Astrocyte of the spinal cord (primary cell): ENCODE measurements around the gene LIF.
A peak's percentile ranks its signal among the peaks of the same experiment; 100 is the strongest.

Experiments
- DNase-seq: peaks from one replicate; pipeline ENCODE4 v3.0.0; 2011; ENCODE audit warnings: low read depth, low spot score
- H3K4me3 ChIP-seq: 2 replicates; pipeline ENCODE4 v1.5.1; 2011; ENCODE audit warnings: low read depth, mild to moderate bottlenecking, low read length, moderate library complexity
- in situ Hi-C: cut with HindIII; loops from 2 replicates; pipeline ENCODE4 v1.10.0; 2017; ENCODE audit warnings: low sequenced_read_pairs
- TF ChIP-seq, protein P1 (sequence below): IDR thresholded peaks from 2 replicates; pipeline ENCODE4 v1.5.1; 2012; ENCODE audit warnings: low read depth, mild to moderate bottlenecking, low read length, inconsistent platforms

LIF gene

DNA sequence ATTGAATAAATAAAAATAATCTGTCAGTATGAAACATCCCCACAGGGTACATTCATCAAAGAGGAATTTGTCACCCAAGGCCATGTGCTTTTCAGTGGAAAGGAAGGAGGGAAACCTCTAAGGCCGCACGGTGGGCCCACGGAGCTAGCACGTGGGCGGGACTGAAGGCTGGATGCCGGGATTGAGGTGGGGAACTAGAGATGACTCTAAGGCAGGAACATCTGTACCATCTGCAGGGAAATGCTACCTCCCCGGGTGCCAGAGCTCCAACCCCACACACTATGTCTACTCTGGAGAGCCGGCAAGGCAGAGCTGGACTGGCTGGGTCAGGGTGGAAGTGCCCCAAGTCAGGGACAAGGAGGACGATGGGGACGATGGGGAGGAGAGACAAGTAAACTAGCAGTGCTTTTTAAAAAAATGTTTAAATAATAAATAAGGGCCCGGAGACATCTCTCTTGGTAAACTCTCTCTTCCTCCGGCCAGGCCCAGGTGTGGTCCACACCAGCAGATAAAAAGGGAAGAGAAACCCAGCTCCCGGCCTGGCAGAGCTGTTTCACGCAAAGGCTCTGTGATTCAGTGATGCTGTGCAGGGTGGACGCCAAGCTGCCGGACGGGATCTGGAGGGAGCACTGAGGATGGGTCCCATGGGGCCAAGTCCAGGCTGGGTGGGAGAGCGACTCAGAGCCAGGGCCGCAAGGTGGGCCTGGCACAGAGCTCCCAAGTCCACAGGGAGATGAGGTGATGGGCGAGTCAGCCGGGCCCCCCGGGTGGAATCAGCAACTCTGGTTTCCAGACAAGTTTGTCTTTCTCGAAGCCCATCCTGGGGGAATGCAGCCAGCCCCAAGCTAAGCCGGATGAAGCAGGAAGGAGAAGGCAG lies 5.8 kb downstream of the LIF start:
- H3K4me3 ChIP-seq, result no peak overlapping the region
- TF ChIP-seq, protein P1, sequence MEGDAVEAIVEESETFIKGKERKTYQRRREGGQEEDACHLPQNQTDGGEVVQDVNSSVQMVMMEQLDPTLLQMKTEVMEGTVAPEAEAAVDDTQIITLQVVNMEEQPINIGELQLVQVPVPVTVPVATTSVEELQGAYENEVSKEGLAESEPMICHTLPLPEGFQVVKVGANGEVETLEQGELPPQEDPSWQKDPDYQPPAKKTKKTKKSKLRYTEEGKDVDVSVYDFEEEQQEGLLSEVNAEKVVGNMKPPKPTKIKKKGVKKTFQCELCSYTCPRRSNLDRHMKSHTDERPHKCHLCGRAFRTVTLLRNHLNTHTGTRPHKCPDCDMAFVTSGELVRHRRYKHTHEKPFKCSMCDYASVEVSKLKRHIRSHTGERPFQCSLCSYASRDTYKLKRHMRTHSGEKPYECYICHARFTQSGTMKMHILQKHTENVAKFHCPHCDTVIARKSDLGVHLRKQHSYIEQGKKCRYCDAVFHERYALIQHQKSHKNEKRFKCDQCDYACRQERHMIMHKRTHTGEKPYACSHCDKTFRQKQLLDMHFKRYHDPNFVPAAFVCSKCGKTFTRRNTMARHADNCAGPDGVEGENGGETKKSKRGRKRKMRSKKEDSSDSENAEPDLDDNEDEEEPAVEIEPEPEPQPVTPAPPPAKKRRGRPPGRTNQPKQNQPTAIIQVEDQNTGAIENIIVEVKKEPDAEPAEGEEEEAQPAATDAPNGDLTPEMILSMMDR, result no peak
- in situ Hi-C loops, result no loop called here
- DNase-seq, result no peak

DNA sequence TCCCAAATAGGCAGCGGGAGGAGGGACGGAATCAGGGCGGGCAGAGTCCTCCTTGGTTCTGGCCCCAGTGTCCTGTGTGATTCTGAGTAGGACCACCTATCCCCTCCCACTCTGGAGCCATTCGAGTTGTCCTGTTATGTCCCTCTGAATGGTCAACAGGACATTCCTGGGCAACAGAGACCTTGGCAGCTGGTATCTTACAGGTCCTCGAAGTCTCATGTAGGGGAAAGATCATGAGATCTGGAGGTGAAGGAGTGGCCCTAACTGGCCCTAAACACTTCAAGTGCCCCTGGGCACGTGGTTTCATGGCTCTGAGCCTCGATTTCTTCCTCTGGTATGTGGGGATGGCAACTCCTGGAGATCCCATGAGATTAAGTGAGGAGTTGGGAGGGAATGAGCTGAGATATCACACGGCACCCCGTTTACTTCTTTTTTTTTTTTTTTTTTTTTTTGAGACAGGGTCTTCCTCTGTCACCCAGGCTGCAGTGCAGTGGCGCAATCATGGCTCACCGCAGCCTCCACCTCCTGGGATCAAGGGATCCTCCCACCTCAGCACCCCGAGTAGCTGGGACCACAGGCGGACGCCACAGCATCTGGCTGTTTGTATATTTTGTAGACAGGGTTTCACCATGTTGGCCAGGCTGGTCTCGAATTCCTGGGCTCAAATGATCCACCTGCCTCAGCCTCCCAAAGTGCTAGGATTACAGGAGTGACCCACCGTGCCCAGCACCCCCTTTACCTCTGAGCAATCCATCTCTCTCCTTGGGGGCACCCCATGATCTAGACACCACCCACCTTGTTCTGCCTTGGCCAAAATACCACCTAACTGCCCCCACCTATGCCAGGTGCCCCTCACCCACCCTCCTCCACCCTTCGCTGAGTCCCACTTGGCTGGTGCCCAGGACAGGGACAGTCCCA lies 6.8 kb downstream of the LIF start:
- no peak for DNase-seq
- TF ChIP-seq, protein P1, result no peak
- in situ Hi-C loops, result no loop called here
- no peak overlapping the region for H3K4me3 ChIP-seq

DNA sequence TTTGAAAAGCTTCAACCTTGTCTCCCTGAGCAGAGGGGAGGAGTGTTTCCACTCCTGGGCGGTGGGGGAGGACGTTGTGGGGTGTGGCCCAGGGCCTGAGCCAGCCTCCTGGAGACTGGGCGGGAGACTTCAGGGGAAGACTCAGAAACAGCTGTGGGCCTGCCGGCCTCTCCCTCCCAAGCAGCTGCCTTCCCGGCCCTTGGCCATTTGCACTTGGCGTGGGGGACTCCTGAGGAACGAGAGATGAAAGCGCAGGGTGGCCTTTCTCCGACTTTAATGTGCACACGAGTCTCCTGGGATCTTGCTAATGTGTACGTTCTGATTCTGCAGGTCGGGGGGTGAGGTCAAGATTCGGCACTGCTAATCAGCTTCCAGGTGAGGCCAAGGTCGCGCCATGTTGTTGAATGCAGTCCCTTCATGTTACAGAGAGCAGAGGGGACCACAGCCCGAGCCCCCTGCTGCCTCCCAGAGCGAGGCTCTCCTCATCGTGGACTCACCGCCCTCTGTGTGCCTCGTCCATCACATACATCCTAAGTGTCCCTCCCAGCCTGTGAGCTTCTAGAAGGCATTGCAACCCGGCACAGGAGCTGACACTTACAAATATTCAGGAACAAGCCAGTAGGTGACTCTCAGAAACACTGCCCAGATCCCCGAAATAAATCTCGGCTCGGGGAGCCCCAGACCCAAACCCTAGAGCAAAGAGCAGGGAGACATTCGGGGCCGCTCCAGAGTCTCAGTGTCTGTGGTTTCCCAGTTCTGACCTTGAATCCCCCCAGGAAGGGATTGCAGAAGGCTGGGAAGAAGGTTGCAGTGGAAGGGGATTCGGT lies 7.7 kb downstream of the LIF start:
- in situ Hi-C loops, result no loop called here
- no peak overlapping the region for H3K4me3 ChIP-seq
- DNase-seq, result peak; percentile 79
- TF ChIP-seq, protein P1, result no peak

DNA sequence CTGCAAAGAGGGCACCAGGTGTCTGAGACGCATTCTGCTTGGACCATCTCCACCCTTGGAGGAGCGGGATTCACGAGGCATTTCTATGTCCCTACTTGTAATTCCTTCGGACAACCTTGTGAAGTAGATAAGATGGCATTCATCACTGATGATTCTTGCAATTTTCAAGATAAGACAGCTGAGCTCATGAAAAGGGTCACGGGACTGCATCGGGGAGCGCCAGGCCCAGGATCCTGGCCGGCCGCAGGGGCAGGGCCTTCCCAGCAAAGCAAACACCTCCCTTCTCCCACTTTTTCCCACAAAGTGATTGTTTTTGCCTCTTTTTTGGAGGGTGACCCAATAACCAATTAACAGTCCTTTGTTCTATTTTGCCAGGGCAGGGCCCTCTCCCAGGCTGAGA lies 8.4 kb downstream of the LIF start:
- H3K4me3 ChIP-seq, result no peak overlapping the region
- no peak for DNase-seq
- in situ Hi-C loops, result no loop called here
- TF ChIP-seq, protein P1, result no peak

DNA sequence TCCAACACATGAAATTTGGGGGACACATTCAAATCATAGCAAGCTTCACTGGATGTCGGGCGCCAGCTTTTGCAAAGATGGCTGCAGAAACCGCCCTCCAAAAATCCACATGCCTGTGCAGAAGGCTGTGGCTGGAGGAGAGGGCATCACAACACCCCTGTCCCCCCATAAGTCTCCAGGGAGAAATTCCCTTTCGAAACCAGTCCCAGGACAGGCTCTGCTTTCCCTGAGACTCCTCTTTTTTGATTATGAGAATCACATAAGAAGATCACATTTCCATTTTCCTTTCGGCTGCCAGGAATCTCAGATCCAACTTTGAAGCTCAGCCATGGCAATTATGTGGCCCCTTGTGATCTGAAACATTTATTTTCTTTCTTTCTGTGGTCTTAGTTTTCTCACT lies 9.7 kb downstream of the LIF start:
- TF ChIP-seq, protein P1, result no peak
- no peak for DNase-seq
- in situ Hi-C loops, result no loop called here

DNA sequence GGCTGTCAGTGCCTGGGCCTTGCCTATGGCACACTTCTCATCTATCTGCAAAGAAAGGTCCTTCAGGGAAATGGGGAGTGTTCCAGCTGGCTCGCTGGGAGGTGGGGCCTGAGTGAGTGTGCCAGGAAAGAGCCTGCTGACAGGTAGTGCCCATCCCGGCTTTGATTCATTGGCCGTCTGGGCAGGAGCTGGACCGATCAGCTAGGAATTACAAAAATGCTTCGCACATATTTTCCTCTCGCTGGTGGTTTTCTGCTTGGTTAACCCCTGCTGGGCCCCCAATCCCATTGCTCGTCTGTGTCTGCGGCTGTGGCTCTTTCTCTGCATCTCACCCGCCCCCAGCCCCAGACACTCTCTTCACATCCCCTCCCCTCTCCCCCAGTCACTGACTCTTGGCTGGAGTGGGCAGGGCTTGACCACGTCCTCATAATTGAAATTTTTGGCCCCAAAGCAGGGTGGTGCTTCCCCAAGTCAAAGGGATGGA lies 10.8 kb downstream of the LIF start:
- TF ChIP-seq, protein P1, result no peak
- no peak overlapping the region for H3K4me3 ChIP-seq
- peak; percentile 93 for DNase-seq
- in situ Hi-C loops, result no loop called here

More for the DNA sequence above, 9.7 kb downstream of the LIF start:
- H3K4me3 ChIP-seq, result no peak overlapping the region
